ENCODE results near the gene MCC.

MCC gene

GRCh38 chr5:113124265-113124664 lies 364.0 kb downstream of the MCC start:
- no peaks in the 10 kb centered on the region for H3K4me1 ChIP-seq (ENCODE audit: control insufficient read depth, insufficient read depth, low read length, poor library complexity, severe bottlenecking)
- no peak overlapping the region for H3K27ac ChIP-seq (ENCODE audit: insufficient read depth, low read length, poor library complexity, severe bottlenecking)
- H3K27me3 ChIP-seq (replicated peaks; ENCODE audit: control insufficient read depth, insufficient read depth, low read length, poor library complexity, severe bottlenecking), result no peaks in the 10 kb centered on the region
- H3K36me3 ChIP-seq (ENCODE audit: control insufficient read depth, insufficient read depth, low read length), result no peaks in the 10 kb centered on the region
- no peak for DNase-seq
- no peak overlapping the region for H3K4me3 ChIP-seq (ENCODE audit: insufficient read depth, low read depth, low read length, poor library complexity, severe bottlenecking)
- no peaks in the 10 kb centered on the region for H3K9me3 ChIP-seq (ENCODE audit: control insufficient read depth, low read length)

- H3K4me1 ChIP-seq (ENCODE audit: control insufficient read depth, insufficient read depth, low read length, poor library complexity, severe bottlenecking), result no peaks in the 10 kb centered on the region
- no peaks in the 10 kb centered on the region for H3K27me3 ChIP-seq (replicated peaks; ENCODE audit: control insufficient read depth, insufficient read depth, low read length, poor library complexity, severe bottlenecking)
- no peaks in the 10 kb centered on the region for H3K36me3 ChIP-seq (ENCODE audit: control insufficient read depth, insufficient read depth, low read length)
- H3K9me3 ChIP-seq (ENCODE audit: control insufficient read depth, low read length), result no peaks in the 10 kb centered on the region
- no peak overlapping the region for H3K4me3 ChIP-seq (ENCODE audit: insufficient read depth, low read depth, low read length, poor library complexity, severe bottlenecking)
- no peak overlapping the region for H3K27ac ChIP-seq (ENCODE audit: insufficient read depth, low read length, poor library complexity, severe bottlenecking)
- no peak for DNase-seq
Observed at GRCh38 chr5:113123618-113124017, 364.6 kb downstream of the MCC start.

GRCh38 chr5:113122053-113122452 lies 366.2 kb downstream of the MCC start:
- no peaks in the 10 kb centered on the region for H3K36me3 ChIP-seq (ENCODE audit: control insufficient read depth, insufficient read depth, low read length)
- DNase-seq, result no peak
- H3K27ac ChIP-seq (ENCODE audit: insufficient read depth, low read length, poor library complexity, severe bottlenecking), result no peak overlapping the region
- no peaks in the 10 kb centered on the region for H3K27me3 ChIP-seq (replicated peaks; ENCODE audit: control insufficient read depth, insufficient read depth, low read length, poor library complexity, severe bottlenecking)
- no peak overlapping the region for H3K4me3 ChIP-seq (ENCODE audit: insufficient read depth, low read depth, low read length, poor library complexity, severe bottlenecking)
- H3K9me3 ChIP-seq (ENCODE audit: control insufficient read depth, low read length), result no peaks in the 10 kb centered on the region
- H3K4me1 ChIP-seq (ENCODE audit: control insufficient read depth, insufficient read depth, low read length, poor library complexity, severe bottlenecking), result no peaks in the 10 kb centered on the region

DNA sequence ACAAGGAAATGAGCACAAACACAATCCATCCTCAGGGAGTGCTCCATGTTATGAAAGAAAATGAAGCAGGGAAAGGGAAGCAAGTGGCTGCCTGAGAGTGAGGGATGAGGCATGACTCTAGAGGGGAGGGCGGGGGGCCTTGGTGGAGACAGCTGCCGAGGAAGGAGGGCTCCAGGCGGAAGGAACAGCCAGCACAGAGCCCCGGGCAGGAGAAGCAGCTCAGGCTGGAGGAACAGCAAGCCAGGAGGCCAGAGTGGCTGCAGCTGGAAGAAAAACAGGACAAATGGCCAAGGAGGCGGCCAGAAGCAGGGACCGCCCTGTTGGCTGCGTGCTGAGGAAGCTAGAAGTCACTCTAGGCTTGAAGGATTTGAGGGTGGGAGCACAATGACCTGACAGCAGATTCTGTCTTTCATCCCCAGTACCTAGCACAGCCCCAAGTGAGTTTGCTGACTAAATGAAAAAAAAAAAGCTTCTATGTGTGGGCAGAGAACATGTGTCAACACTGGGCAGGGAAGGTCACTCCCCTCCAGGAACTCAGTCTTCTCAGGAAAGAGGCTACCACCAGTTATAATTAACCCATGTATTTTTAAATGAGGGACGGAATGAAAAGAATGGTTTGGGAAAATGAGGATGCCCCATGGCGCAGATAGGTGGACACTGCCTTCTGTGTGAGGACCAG lies 368.9 kb downstream of the MCC start:
- no peaks in the 10 kb centered on the region for H3K36me3 ChIP-seq (ENCODE audit: control insufficient read depth, insufficient read depth, low read length)
- no peaks in the 10 kb centered on the region for H3K9me3 ChIP-seq (ENCODE audit: control insufficient read depth, low read length)
- H3K27me3 ChIP-seq (replicated peaks; ENCODE audit: control insufficient read depth, insufficient read depth, low read length, poor library complexity, severe bottlenecking), result no peaks in the 10 kb centered on the region
- H3K4me1 ChIP-seq (ENCODE audit: control insufficient read depth, insufficient read depth, low read length, poor library complexity, severe bottlenecking), result no peaks in the 10 kb centered on the region
- H3K27ac ChIP-seq (ENCODE audit: insufficient read depth, low read length, poor library complexity, severe bottlenecking), result no peak overlapping the region
- no peak overlapping the region for H3K4me3 ChIP-seq (ENCODE audit: insufficient read depth, low read depth, low read length, poor library complexity, severe bottlenecking)
- DNase-seq, result no peak

DNA sequence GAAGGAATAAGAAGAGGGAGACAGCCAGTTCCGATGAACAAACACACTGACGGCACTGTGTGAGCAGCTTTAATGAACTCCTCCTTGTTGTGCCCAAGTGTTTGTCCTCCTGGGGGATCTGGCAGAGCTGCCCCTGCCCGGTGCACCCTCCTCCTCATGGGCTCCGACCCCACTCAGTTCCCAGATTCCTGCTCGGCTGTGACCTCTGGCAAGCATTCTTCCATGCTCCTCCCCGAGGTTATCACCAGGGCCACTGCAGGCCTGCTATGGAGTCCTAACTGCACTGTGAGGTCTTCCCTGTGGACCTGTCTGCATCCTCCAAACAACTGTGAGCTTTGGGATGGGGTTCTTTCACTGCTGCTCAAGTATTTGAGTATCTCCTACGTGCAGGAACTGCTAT lies 369.5 kb downstream of the MCC start:
- Histone ChIP-seq H3K27me3 (replicated peaks; ENCODE audit: control insufficient read depth, insufficient read depth, low read length, poor library complexity, severe bottlenecking) (no peaks in the 10 kb centered on the region), H3K4me3 (ENCODE audit: insufficient read depth, low read depth, low read length, poor library complexity, severe bottlenecking) (no peak overlapping the region), H3K36me3 (ENCODE audit: control insufficient read depth, insufficient read depth, low read length) (no peaks in the 10 kb centered on the region), H3K27ac (ENCODE audit: insufficient read depth, low read length, poor library complexity, severe bottlenecking) (no peak overlapping the region), H3K4me1 (ENCODE audit: control insufficient read depth, insufficient read depth, low read length, poor library complexity, severe bottlenecking) (no peaks in the 10 kb centered on the region), H3K9me3 (ENCODE audit: control insufficient read depth, low read length) (no peaks in the 10 kb centered on the region)
- DNase-seq, result no peak

- H3K4me1 ChIP-seq (ENCODE audit: control insufficient read depth, insufficient read depth, low read length, poor library complexity, severe bottlenecking), result no peaks in the 10 kb centered on the region
- H3K36me3 ChIP-seq (ENCODE audit: control insufficient read depth, insufficient read depth, low read length), result no peaks in the 10 kb centered on the region
- H3K27ac ChIP-seq (ENCODE audit: insufficient read depth, low read length, poor library complexity, severe bottlenecking), result no peak overlapping the region
- DNase-seq, result no peak
- H3K9me3 ChIP-seq (ENCODE audit: control insufficient read depth, low read length), result no peaks in the 10 kb centered on the region
- H3K4me3 ChIP-seq (ENCODE audit: insufficient read depth, low read depth, low read length, poor library complexity, severe bottlenecking), result no peak overlapping the region
- H3K27me3 ChIP-seq (replicated peaks; ENCODE audit: control insufficient read depth, insufficient read depth, low read length, poor library complexity, severe bottlenecking), result no peaks in the 10 kb centered on the region
Observed at GRCh38 chr5:113118298-113118697, 370.0 kb downstream of the MCC start.

DNA sequence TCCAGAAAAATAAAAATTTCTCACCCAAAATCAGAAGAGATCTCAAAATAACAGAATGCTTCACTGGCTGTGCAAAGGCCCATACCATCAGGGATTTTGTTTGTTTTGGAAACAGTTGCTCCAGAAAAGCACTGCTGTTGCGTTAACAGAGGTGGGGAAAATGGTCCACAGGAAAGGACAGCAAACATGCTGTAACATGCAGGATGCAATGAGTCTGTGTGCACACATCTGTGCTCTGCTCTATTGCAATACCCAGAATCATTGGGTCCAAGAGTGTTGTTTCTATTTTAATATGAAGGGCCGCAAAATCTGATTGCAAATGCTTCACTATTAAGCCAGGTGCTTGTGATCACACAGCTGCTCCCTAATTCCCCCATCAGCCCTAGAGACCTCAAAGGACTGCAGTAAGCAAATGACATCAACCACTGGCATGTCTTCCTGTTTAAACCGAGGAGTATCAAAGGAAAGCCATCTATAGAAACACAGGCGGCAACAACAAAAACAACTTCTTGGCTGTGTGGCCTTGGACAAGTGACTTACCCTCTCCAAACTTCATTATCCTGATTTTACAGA lies 370.6 kb downstream of the MCC start:
- no peaks in the 10 kb centered on the region for H3K4me1 ChIP-seq (ENCODE audit: control insufficient read depth, insufficient read depth, low read length, poor library complexity, severe bottlenecking)
- no peak overlapping the region for H3K27ac ChIP-seq (ENCODE audit: insufficient read depth, low read length, poor library complexity, severe bottlenecking)
- no peak for DNase-seq
- no peaks in the 10 kb centered on the region for H3K27me3 ChIP-seq (replicated peaks; ENCODE audit: control insufficient read depth, insufficient read depth, low read length, poor library complexity, severe bottlenecking)
- H3K36me3 ChIP-seq (ENCODE audit: control insufficient read depth, insufficient read depth, low read length), result no peaks in the 10 kb centered on the region
- no peak overlapping the region for H3K4me3 ChIP-seq (ENCODE audit: insufficient read depth, low read depth, low read length, poor library complexity, severe bottlenecking)
- H3K9me3 ChIP-seq (ENCODE audit: control insufficient read depth, low read length), result no peaks in the 10 kb centered on the region

- Histone ChIP-seq H3K27ac (ENCODE audit: insufficient read depth, low read length, poor library complexity, severe bottlenecking) (no peak overlapping the region), H3K4me1 (ENCODE audit: control insufficient read depth, insufficient read depth, low read length, poor library complexity, severe bottlenecking) (no peaks in the 10 kb centered on the region), H3K27me3 (replicated peaks; ENCODE audit: control insufficient read depth, insufficient read depth, low read length, poor library complexity, severe bottlenecking) (no peaks in the 10 kb centered on the region), H3K36me3 (ENCODE audit: control insufficient read depth, insufficient read depth, low read length) (no peaks in the 10 kb centered on the region), H3K4me3 (ENCODE audit: insufficient read depth, low read depth, low read length, poor library complexity, severe bottlenecking) (no peak overlapping the region), H3K9me3 (ENCODE audit: control insufficient read depth, low read length) (no peaks in the 10 kb centered on the region)
- no peak for DNase-seq
Observed at GRCh38 chr5:113115956-113116355, 372.3 kb downstream of the MCC start.

- H3K36me3 ChIP-seq (ENCODE audit: control insufficient read depth, insufficient read depth, low read length), result no peaks in the 10 kb centered on the region
- no peaks in the 10 kb centered on the region for H3K4me1 ChIP-seq (ENCODE audit: control insufficient read depth, insufficient read depth, low read length, poor library complexity, severe bottlenecking)
- H3K9me3 ChIP-seq (ENCODE audit: control insufficient read depth, low read length), result no peaks in the 10 kb centered on the region
- DNase-seq, result no peak
- no peak overlapping the region for H3K4me3 ChIP-seq (ENCODE audit: insufficient read depth, low read depth, low read length, poor library complexity, severe bottlenecking)
- H3K27ac ChIP-seq (ENCODE audit: insufficient read depth, low read length, poor library complexity, severe bottlenecking), result no peak overlapping the region
- no peaks in the 10 kb centered on the region for H3K27me3 ChIP-seq (replicated peaks; ENCODE audit: control insufficient read depth, insufficient read depth, low read length, poor library complexity, severe bottlenecking)
Observed at GRCh38 chr5:113115061-113115460, 373.2 kb downstream of the MCC start.

DNA sequence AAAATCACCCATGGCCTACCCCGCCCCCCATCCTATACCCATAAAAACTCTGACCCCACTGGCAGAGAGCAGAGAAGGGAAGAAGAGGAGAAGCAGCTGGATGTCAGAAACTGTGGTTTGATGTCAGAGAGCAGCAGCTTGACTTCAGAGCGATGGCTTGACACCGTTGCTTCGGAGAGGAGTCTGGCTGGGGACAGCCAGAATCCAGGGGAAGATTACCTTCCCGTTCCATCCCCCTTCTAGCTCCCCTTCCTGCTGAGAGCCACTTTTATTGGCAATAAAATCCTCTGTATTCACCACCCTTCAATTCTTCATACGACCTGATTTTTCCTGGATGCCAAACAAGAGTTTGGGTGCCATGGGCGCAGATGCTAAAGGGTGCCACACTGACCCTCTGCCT lies 373.7 kb downstream of the MCC start:
- no peaks in the 10 kb centered on the region for H3K27me3 ChIP-seq (replicated peaks; ENCODE audit: control insufficient read depth, insufficient read depth, low read length, poor library complexity, severe bottlenecking)
- H3K36me3 ChIP-seq (ENCODE audit: control insufficient read depth, insufficient read depth, low read length), result no peaks in the 10 kb centered on the region
- H3K27ac ChIP-seq (ENCODE audit: insufficient read depth, low read length, poor library complexity, severe bottlenecking), result no peak overlapping the region
- no peak overlapping the region for H3K4me3 ChIP-seq (ENCODE audit: insufficient read depth, low read depth, low read length, poor library complexity, severe bottlenecking)
- H3K4me1 ChIP-seq (ENCODE audit: control insufficient read depth, insufficient read depth, low read length, poor library complexity, severe bottlenecking), result no peaks in the 10 kb centered on the region
- no peaks in the 10 kb centered on the region for H3K9me3 ChIP-seq (ENCODE audit: control insufficient read depth, low read length)
- DNase-seq, result no peak
